Retinal pigment epithelial cell (primary cell): Measurements from ENCODE around the gene NHS.
"Not testable (repeated sequence)": the region's sequence is repeated elsewhere in the genome, so short reads cannot be mapped to it uniquely, and the experiment has no call there.

ENCODE experiments used
- DNase-seq: peaks from one replicate; pipeline ENCODE4 v3.0.0-alpha.2; 2010; ENCODE audit warnings: low read depth
- H3K4me3 ChIP-seq: 2 replicates; pipeline ENCODE4 v1.5.1; 2011; ENCODE audit warnings: mild to moderate bottlenecking, low read length, control low read depth, moderate library complexity
- CTCF ChIP-seq: conservative IDR thresholded peaks from 2 replicates; pipeline ENCODE4 v1.5.1; 2011; ENCODE audit warnings: low read depth, low read length, control low read depth, inconsistent platforms

Gene NHS

GRCh38 chrX:17567821-17568220, 192.8 kb downstream of the NHS start:
- no peak overlapping the region for H3K4me3 ChIP-seq
- DNase-seq = no peak
- no peak for TF ChIP-seq CTCF

GRCh38 chrX:17568804-17569203, 193.8 kb downstream of the NHS start:
- not testable (repeated sequence) for DNase-seq, H3K4me3 ChIP-seq

- no peak for DNase-seq
- TF ChIP-seq CTCF = no peak
- no peak overlapping the region for H3K4me3 ChIP-seq
Observed at GRCh38 chrX:17579026-17579425, 204.0 kb downstream of the NHS start.

GRCh38 chrX:17580539-17581152, 205.6 kb downstream of the NHS start:
- H3K4me3 ChIP-seq = no peak overlapping the region
- no peak for DNase-seq
- no peak for TF ChIP-seq CTCF

- H3K4me3 ChIP-seq = no peak overlapping the region
- DNase-seq = no peak
- no peak for TF ChIP-seq CTCF
Observed at GRCh38 chrX:17581641-17582040, 206.6 kb downstream of the NHS start.

- TF ChIP-seq CTCF = no peak
- no peak overlapping the region for H3K4me3 ChIP-seq
- DNase-seq = no peak
Observed at GRCh38 chrX:17584248-17584681, 209.3 kb downstream of the NHS start.

GRCh38 chrX:17585006-17585405, 210.0 kb downstream of the NHS start:
- no peak for DNase-seq
- no peak for TF ChIP-seq CTCF

More at GRCh38 chrX:17585006-17585405, 210.0 kb downstream of the NHS start:
- H3K4me3 ChIP-seq = no peak overlapping the region
